OCI-LY1 (cell line): Measurements from ENCODE around the gene MYBPC3.

ENCODE experiments used
- H2AFZ ChIP-seq: fragments of 200-600 bp; sonication (generic), shearing (Covaris generic); 2 replicates; pipeline ENCODE4 v1.6.0; 2014; ENCODE audit warnings: antibody characterized with exemption, mild to moderate bottlenecking, low read length
- H3F3A ChIP-seq: fragments of 200-600 bp; sonication (generic), shearing (Covaris generic); 2 replicates; pipeline ENCODE4 v1.6.0; 2014; ENCODE audit warnings: mild to moderate bottlenecking, antibody characterized with exemption, low read length, moderate library complexity; ENCODE audit not compliant: insufficient read depth
- H3K27ac ChIP-seq: fragments of 200-600 bp; sonication (generic); 2 replicates; pipeline ENCODE4 v1.5.1; 2014; ENCODE audit warnings: low read length, mixed run types, mild to moderate bottlenecking, low read depth; ENCODE audit not compliant: poor library complexity, severe bottlenecking
- H3K27me3 ChIP-seq: fragments of 200-600 bp; sonication (generic); 2 replicates; pipeline ENCODE4 v1.6.0; 2014; ENCODE audit warnings: antibody characterized with exemption, mild to moderate bottlenecking, low read length, moderate library complexity; ENCODE audit not compliant: insufficient read depth
- H3K36me3 ChIP-seq: fragments of 200-600 bp; sonication (generic); 2 replicates; pipeline ENCODE4 v1.6.1; 2014; ENCODE audit warnings: mild to moderate bottlenecking, antibody characterized with exemption, low read length, moderate library complexity, mixed read lengths; ENCODE audit not compliant: insufficient read depth
- H3K4me1 ChIP-seq: fragments of 200-600 bp; sonication (generic); 2 replicates; pipeline ENCODE4 v1.5.1; 2014; ENCODE audit warnings: mild to moderate bottlenecking, low read length, moderate library complexity; ENCODE audit not compliant: insufficient read depth, severe bottlenecking
- H3K4me2 ChIP-seq: fragments of 200-600 bp; sonication (generic), shearing (Covaris generic); 2 replicates; pipeline ENCODE4 v1.6.1; 2014; ENCODE audit warnings: low read length
- H3K4me3 ChIP-seq: fragments of 200-600 bp; sonication (generic); 2 replicates; pipeline ENCODE4 v1.5.1; 2014; ENCODE audit warnings: low read length, low read depth, mild to moderate bottlenecking, mixed read lengths; ENCODE audit not compliant: poor library complexity, severe bottlenecking
- H3K79me2 ChIP-seq: fragments of 200-600 bp; shearing (Covaris generic); 2 replicates; pipeline ENCODE4 v1.6.1; 2016; ENCODE audit warnings: mixed run types, low read length, mixed read lengths; ENCODE audit not compliant: insufficient read depth
- H3K9ac ChIP-seq: fragments of 200-600 bp; sonication (generic), shearing (Covaris generic); 2 replicates; pipeline ENCODE4 v1.6.1; 2014; ENCODE audit warnings: mild to moderate bottlenecking, low read length, mixed read lengths
- H3K9me2 ChIP-seq: fragments of 200-600 bp; sonication (generic), shearing (Covaris generic); 2 replicates; pipeline ENCODE4 v1.6.1; 2014; ENCODE audit warnings: low read depth, mild to moderate bottlenecking, low read length, mixed read lengths
- H3K9me3 ChIP-seq: fragments of 200-600 bp; shearing (Covaris generic); 2 replicates; pipeline ENCODE4 v1.6.1; 2014; ENCODE audit warnings: low read length, mixed read lengths
- H4K20me1 ChIP-seq: fragments of 200-600 bp; sonication (generic), shearing (Covaris generic); 2 replicates; pipeline ENCODE4 v1.6.0; 2016; ENCODE audit warnings: mild to moderate bottlenecking, low read length; ENCODE audit not compliant: insufficient read depth
- EZH2 ChIP-seq: fragments of 200-600 bp; sonication (generic), shearing (Covaris generic); IDR thresholded peaks from 2 replicates; pipeline ENCODE4 v1.8.0; 2017; ENCODE audit warnings: borderline replicate concordance, mixed run types, mild to moderate bottlenecking, antibody characterized with exemption, low read length, moderate library complexity, mixed read lengths
- TF ChIP-seq, protein P1 (sequence below): fragments of 200-600 bp; sonication (generic), shearing (Covaris generic); IDR thresholded peaks from 2 replicates; pipeline ENCODE4 v1.5.1; 2017; ENCODE audit warnings: mild to moderate bottlenecking, antibody characterized with exemption, low read length, moderate library complexity, mixed read lengths

MYBPC3 gene

DNA sequence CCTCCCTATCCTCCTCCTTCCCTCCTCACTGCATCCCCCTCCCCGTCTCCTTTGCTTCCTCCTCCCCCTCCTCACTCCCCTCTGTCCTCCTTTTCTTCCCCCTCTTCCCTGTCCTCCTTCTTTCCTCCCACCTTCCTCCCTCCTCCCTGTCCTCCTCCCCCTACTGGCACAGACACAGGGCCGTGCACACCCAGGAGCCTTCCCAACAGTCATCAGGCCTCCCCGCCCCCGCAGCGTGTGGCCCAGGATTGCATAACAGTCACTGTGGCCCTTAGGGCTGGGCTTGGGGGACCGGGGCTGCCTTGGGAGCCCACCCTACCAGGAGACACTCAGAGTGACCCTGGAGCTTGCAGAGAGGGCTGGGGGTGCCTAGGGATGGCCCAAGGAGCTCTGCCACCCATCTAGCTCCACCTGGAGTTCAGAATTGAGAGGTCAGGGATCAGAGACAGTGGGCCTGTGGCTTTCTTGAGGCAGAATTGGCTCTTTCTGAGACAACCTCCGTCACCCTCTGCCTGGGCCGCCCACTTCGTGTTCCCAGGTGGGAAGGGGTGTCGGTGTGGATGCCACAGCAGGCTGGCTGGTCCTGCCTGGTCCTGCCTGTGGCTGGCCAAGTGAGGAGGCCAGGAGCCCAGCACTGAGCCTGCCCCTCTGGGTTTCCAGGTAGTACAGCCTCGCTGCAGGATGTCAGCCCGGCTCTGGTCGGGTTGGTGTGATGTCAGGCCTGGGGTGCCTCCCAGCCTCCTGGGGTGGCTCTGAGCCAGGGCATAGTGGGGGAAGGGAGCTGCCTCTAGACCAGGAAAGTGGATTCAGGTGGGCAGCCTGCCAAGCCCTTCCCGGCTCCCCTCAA is 24.2 kb upstream of the MYBPC3 start:
- peak overlapping the region; percentile 86 for H3K4me3 ChIP-seq

DNA sequence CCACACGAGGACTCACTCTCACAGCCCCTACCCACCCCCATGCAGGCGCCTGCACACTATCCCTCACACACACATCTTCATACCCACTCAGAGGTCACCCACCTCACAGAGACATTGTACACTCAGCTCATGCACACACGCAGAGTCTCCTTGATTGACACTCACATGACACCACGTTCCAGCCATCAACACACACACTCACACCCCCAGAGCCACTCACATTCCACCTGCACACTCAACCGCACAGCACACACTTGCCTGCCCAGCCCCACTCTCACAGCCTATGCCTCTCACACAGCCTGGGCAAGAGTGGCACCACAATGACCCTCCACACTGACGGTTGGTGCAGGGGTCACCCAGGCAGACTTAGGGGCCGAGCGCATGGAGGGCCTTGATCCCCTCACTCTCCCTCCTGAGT is 23.6 kb upstream of the MYBPC3 start:
- peak overlapping the region; percentile 89 for H3K9ac ChIP-seq
- no peak overlapping the region for H2AFZ ChIP-seq
- no peaks in the 10 kb centered on the region for H3F3A ChIP-seq
- TF ChIP-seq EZH2 = no peak
- TF ChIP-seq, protein P1, sequence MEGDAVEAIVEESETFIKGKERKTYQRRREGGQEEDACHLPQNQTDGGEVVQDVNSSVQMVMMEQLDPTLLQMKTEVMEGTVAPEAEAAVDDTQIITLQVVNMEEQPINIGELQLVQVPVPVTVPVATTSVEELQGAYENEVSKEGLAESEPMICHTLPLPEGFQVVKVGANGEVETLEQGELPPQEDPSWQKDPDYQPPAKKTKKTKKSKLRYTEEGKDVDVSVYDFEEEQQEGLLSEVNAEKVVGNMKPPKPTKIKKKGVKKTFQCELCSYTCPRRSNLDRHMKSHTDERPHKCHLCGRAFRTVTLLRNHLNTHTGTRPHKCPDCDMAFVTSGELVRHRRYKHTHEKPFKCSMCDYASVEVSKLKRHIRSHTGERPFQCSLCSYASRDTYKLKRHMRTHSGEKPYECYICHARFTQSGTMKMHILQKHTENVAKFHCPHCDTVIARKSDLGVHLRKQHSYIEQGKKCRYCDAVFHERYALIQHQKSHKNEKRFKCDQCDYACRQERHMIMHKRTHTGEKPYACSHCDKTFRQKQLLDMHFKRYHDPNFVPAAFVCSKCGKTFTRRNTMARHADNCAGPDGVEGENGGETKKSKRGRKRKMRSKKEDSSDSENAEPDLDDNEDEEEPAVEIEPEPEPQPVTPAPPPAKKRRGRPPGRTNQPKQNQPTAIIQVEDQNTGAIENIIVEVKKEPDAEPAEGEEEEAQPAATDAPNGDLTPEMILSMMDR = no peak
- peak overlapping the region; percentile 90 for H3K27ac ChIP-seq
- no peaks in the 10 kb centered on the region for H3K9me3 ChIP-seq
- peaks cover 45% of the 10 kb centered on the region for H3K4me1 ChIP-seq
- no peaks in the 10 kb centered on the region for H3K27me3 ChIP-seq
- H3K36me3 ChIP-seq = peaks cover 32% of the 10 kb centered on the region
- H3K9me2 ChIP-seq = no peaks in the 10 kb centered on the region
- peak overlapping the region; percentile 86 for H3K4me3 ChIP-seq
- H3K4me2 ChIP-seq = peak overlapping the region; percentile 71
- no peaks in the 10 kb centered on the region for H4K20me1 ChIP-seq
- H3K79me2 ChIP-seq = peaks cover 14% of the 10 kb centered on the region; the same call in 1 of the 2 replicates

More for the DNA sequence above, 24.2 kb upstream of the MYBPC3 start:
- Histone ChIP-seq H3K27ac (peak overlapping the region; percentile 90), H3K9me3 (no peaks in the 10 kb centered on the region), H3F3A (no peaks in the 10 kb centered on the region), H2AFZ (no peak overlapping the region), H3K36me3 (peaks cover 29% of the 10 kb centered on the region), H3K79me2 (peaks cover 14% of the 10 kb centered on the region; the same call in 1 of the 2 replicates), H3K27me3 (no peaks in the 10 kb centered on the region), H4K20me1 (no peaks in the 10 kb centered on the region), H3K4me2 (peak overlapping the region; percentile 71), H3K4me1 (peaks cover 45% of the 10 kb centered on the region), H3K9me2 (no peaks in the 10 kb centered on the region), H3K9ac (peak overlapping the region; percentile 89)
- TF ChIP-seq EZH2 = no peak
- TF ChIP-seq, protein P1 = no peak; the same call in none of the 2 replicates

DNA sequence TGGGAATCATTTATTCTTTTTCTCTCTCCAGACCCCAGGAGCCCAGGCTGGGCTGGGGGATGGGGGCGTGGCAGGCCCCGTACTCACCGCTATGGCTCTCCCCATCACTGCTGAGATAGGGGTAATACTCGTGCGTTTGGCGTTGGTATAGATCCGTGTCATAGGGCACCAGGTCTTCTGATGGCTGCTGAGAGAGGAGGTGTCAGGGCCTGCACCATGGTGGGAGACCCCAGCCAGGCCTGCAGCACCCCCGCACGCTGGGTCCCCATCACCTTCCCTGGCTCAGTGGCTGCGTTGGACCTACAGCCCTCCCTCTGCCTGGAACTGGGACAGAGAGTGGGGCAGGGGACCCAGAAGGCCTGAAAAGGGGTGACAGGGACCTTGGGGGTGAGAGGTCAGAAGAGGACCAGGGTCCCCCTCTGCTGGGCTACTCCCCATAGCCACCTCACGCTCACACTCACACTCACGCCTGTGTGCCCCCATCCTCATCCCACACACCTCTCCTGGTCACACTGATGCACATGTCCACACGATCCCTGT is 23.1 kb upstream of the MYBPC3 start:
- Histone ChIP-seq H3K9me3 (no peaks in the 10 kb centered on the region), H3K36me3 (peaks cover 36% of the 10 kb centered on the region), H3K79me2 (peaks cover 14% of the 10 kb centered on the region; the same call in 1 of the 2 replicates), H2AFZ (no peak overlapping the region), H3K4me3 (peak overlapping the region; percentile 86), H3K27ac (peak overlapping the region; percentile 90), H3K9me2 (no peaks in the 10 kb centered on the region), H3K4me1 (peaks cover 45% of the 10 kb centered on the region), H3K27me3 (no peaks in the 10 kb centered on the region), H3K9ac (peak overlapping the region; percentile 89; the same call in 1 of the 2 replicates), H3F3A (no peaks in the 10 kb centered on the region), H4K20me1 (no peaks in the 10 kb centered on the region), H3K4me2 (peak overlapping the region; percentile 71)
- TF ChIP-seq EZH2 = no peak
- TF ChIP-seq, protein P1 = no peak
